Middle frontal gyrus (tissue), 1 donor: ENCODE results near the gene GRB7.
A peak's percentile ranks its signal among the peaks of the same experiment; 100 is the strongest.
"Not testable (repeated sequence)": the region's sequence is repeated elsewhere in the genome, so short reads cannot be mapped to it uniquely, and the experiment has no call there.

Source experiments
- DNase-seq: peaks from one replicate; pipeline ENCODE4 v3.0.0-alpha.2; 2015; ENCODE audit warnings: low spot score; ENCODE audit errors: extremely low spot score

The GRB7 gene

GRCh38 chr17:39751016-39751543 is 13.3 kb downstream of the GRB7 start:
- no peak for DNase-seq

GRCh38 chr17:39751637-39752036 is 13.9 kb downstream of the GRB7 start:
- DNase-seq: no peak

- no peak for DNase-seq
Observed at GRCh38 chr17:39752241-39752881, 14.6 kb downstream of the GRB7 start.

GRCh38 chr17:39753514-39754160 is 15.9 kb downstream of the GRB7 start:
- DNase-seq: no peak

GRCh38 chr17:39754161-39754957 is 16.6 kb downstream of the GRB7 start:
- peak; percentile 71 for DNase-seq

GRCh38 chr17:39754958-39755553 is 17.3 kb downstream of the GRB7 start:
- no peak for DNase-seq

- DNase-seq: no peak
Observed at GRCh38 chr17:39755554-39756379, 18.0 kb downstream of the GRB7 start.

GRCh38 chr17:39756380-39757079 is 18.8 kb downstream of the GRB7 start:
- no peak for DNase-seq

GRCh38 chr17:39757176-39757662 is 19.5 kb downstream of the GRB7 start:
- no peak for DNase-seq

- DNase-seq: no peak
Observed at GRCh38 chr17:39757931-39758873, 20.5 kb downstream of the GRB7 start.

- no peak for DNase-seq
Observed at GRCh38 chr17:39759204-39759603, 21.5 kb downstream of the GRB7 start.

GRCh38 chr17:39761861-39762496 is 24.2 kb downstream of the GRB7 start:
- no peak for DNase-seq

GRCh38 chr17:39763051-39763820 is 25.5 kb downstream of the GRB7 start:
- DNase-seq: no peak

GRCh38 chr17:39764171-39764570 is 26.4 kb downstream of the GRB7 start:
- DNase-seq: not testable (repeated sequence)

GRCh38 chr17:39765175-39765574 is 27.4 kb downstream of the GRB7 start:
- no peak for DNase-seq

- no peak for DNase-seq
Observed at GRCh38 chr17:39765766-39766165, 28.0 kb downstream of the GRB7 start.

- DNase-seq: no peak
Observed at GRCh38 chr17:39767147-39767546, 29.4 kb downstream of the GRB7 start.
